NCI-H1417 (cell line): ENCODE measurements around the gene ZMAT3.

Experiments
- DNase-seq, 3 experiments: peaks; one replicate each; lab custom pipeline; 2025; lab: John Stamatoyannopoulos, UW

Gene ZMAT3

GRCh38 chr3:179021119-179021903 is 50.3 kb downstream of the ZMAT3 start:
- DNase-seq, result no peak

DNA sequence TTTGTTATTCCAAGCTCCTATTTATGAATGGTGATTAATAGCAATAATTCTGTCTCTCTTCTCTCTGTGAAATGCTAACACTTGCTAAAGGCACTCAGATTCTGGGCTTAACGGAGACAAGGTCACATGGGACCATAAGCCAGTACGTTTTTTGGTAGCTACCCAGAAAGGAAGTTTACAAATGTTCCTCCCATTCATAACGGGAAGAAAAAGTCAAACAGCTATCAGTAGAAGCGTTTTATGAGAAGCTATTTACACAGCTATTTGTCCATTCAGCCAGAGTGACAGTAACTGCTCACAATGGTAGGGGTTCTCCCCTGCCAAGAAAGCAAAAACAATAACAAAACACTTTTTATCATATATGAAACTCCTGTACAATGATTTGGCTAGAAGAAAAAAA is 51.5 kb downstream of the ZMAT3 start:
- DNase-seq, result peak in 1 of 3 experiments; percentile 23

DNA sequence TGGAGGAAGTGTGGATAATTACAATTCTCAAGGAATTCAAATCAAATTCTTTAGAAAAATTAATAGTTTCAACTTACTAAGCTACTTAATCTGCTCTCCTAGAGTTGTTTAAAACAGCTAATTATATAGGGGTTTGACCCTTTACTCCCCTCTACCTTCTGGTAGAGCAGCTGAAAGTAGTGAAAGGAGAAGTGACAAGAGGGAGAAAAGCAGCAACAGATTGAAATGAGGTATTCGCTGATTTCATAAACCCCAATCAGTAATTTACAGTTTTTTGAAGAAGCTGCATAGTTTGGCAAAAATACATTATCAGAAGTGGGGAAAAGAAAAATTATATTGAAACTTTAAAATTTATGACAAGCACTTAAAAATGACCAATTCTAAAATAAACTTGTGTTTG is 52.8 kb downstream of the ZMAT3 start:
- peak in 1 of 3 experiments; percentile 16 for DNase-seq

DNA sequence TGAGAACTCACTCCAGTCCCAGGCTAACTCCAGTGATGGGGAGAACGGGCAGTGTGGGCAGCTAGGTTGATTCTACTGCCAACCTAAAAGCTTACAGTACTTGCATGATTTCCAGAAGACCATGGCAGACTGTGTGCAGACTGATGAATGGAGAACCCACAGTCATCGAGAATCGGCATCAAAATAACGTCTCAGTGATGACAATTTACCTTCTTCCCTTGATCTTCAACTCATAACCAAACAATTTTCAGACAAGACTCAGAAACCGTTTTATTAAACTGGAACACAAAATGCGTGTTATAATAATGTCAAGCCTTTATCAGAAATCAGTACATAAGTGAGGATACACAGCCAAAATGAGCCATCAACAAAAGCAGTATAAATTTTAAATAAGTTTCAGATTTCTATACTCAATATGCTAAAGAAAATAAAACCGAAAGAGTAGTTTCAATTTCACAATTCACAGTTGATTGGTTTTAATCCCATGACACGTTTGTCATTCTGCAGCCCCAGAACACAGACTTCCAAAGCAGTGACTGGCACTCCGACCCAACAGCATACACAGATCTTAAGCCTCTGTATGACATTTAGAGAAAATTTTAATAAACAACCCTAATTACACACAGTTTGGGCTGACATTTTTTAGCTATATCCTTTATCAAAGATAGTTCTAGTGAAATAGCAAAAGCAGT is 54.5 kb downstream of the ZMAT3 start:
- no peak for DNase-seq

DNA sequence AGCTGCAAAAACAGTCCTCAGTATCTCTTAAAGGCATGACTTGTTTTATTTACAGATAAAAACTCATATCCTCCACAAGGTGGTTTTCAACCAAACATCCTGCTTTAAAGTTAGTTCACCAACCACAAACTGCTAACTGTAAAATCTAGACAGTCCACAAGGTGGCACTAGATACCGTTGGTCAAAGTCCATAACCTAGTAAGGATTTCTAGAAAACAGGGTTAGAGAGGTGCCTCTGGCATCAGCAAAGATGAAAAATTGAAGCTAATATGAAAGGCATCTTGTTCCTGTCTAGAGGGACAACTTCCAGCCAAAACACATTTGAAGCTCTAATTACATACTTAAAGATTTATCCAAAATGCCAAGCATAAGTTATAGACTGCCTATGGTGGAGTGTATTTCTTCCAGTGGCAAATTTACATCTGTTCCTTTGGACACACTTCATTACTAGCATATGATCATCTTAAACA is 56.0 kb downstream of the ZMAT3 start:
- peak; percentile 65 to 90 (median 78) for DNase-seq

- DNase-seq, result no peak
Measured at GRCh38 chr3:179005706-179006105, 65.9 kb downstream of the ZMAT3 start.

GRCh38 chr3:179005213-179005612 is 66.4 kb downstream of the ZMAT3 start:
- no peak for DNase-seq

GRCh38 chr3:179000659-179001058 is 71.0 kb downstream of the ZMAT3 start:
- DNase-seq, result no peak

- no peak for DNase-seq
Measured at GRCh38 chr3:179000144-179000543, 71.5 kb downstream of the ZMAT3 start.

DNA sequence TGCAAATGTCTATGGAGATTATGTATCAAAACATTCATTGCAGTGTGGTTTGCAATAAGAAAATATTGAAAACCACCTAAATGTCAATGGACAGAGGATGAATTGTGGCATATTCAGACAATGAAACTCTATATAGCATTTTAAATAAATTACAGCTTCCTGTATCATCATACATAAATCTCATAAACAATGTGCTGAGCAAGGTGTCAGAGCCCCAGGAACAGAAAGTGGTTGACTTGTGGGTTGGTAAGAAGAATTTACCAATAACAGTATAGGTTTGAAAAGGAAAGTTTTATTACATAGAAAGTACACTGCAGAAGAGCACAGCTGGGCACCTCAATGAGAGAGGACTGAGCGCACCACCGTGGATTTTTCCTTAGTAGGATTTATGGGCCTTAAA is 75.2 kb downstream of the ZMAT3 start:
- DNase-seq, result no peak

DNA sequence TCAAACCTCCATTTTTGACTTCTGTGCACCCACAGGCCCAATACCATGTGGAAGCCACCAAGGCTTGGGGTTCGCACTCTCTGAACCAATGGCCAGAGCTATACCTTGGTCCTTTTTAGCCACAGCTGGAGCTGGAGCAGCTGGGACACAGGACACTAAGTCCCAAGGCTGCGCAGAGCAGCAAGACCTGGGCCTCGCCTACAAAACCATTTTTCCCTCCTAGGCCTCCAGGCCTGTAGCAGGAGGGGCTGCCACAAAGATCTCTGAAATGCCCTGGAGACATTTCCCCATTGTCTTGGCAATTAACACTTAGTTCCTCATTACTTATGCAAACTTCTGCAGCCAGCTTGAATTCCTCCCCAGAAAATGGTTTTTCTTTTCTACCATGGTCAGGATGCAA is 81.3 kb downstream of the ZMAT3 start:
- DNase-seq, result no peak

- no peak for DNase-seq
Measured at GRCh38 chr3:178989821-178990220, 81.8 kb downstream of the ZMAT3 start.

DNA sequence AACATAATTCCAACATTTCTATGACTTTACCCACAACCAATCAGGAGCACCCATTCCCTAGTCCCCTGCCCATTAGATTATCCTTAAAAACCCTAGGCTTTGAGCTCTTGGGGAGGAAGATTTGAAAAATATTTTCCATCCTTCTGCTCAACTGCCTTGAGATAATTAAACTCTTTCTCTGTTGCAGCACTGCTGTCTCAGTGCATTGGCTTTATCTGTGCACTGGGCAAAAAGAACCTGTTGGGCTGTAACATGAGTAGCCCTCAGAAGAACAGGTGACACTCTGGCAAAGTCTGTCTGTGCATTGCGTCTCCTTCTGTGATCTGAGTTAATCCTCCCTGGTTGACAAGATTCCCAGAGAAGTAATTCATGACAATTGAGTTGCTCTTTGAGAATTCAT is 83.9 kb downstream of the ZMAT3 start:
- DNase-seq, result no peak

DNA sequence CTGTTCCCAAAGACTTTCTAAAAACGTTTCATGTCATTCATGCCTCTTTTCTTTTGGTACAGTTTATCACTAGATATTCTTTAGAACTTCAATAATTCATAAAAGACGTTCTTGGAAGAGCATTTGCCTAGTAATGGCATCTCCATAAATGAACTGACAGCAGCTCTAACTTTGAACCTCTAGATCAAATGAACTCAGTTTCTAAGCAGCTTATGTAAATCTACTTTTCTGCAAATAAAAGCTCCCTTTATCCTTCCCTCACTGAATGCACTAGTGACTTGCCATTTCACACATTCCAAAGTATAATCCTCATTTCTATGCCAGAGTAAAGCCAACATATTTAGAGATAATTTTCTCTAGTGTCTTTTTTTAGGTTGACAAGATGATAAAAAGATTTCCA is 85.2 kb downstream of the ZMAT3 start:
- DNase-seq, result no peak

DNA sequence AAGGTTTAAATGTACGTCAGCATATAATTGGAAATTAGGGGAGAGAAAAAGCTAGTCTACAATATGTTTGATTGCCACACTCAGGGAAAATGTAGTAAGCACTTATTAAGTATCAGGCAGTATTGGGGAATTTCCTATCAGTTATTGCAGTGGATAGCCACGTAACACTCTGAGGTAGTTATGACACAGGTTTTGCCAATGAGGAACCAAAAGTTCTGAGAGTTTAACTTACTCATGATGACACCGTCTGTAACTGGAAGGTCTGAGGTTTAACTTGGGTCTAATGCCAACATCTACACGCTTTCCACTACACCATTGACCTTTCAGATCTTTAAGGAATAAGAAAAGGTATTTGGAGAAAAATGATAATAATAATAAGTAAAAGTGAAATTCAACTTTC is 89.5 kb downstream of the ZMAT3 start:
- DNase-seq, result no peak

DNA sequence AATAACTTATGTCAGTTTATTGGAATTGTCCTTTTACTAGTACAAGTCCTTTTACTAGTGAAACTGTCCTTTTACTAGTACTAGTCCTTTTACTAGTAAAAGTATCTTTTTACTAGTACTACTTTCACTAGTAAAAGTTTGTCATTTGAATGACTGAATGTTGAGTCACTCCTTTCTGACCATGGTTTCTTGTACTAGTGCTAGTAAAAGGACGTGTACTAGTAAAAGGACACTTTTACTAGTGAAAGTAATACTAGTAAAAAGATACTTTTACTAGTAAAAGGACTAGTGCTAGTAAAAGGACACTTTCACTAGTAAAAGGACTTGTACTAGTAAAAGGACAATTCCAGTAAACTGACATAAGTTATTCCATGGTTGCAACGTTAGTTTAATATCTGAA is 96.3 kb downstream of the ZMAT3 start:
- DNase-seq, result no peak

GRCh38 chr3:178971614-178972013 is 100.0 kb downstream of the ZMAT3 start:
- no peak for DNase-seq

DNA sequence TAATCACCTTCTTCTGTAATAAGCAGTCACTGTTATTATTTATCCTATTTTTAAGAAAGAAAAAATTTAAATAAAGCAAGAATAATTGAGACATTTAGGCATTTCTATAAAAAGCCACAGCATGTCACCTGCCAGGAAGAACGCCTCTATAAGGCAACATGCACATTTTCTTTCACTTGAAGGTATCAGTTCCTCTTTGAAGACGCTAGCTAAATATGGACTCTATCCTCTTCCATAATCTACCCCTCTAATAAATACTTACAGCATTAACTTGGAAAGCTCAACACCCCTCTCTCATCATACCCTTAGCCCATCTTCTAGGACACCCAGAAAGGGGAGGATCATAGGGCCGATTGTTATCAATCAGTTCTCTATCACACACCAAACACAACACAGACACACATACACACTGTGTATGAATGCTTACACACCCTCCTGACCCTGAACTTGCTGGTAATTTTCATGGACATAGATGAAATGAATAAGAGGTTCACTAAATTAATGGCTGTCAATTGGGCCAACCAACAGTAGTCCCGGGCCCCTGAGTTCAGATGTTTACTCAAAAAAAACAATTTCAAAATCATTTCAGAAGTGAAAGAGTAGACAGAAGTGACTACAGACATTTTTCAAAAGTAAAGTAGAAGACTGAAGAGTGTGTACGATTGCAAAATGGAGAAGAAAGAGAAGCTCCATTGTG is 102.5 kb downstream of the ZMAT3 start:
- DNase-seq, result no peak
